GM12865 (cell line): ENCODE results near the gene OOEP.

Source experiments
- DNase-seq: peaks from one replicate; pipeline ENCODE4 v3.0.0; 2010; ENCODE audit warnings: low read depth
- H3K4me3 ChIP-seq: 2 replicates; pipeline ENCODE4 v1.5.1; 2011; ENCODE audit warnings: mild to moderate bottlenecking, low read depth, low read length, control low read depth
- CTCF ChIP-seq: IDR thresholded peaks from 2 replicates; pipeline ENCODE4 v1.5.1; 2011; ENCODE audit warnings: low read length, control low read depth, low read depth, inconsistent platforms; ENCODE audit not compliant: insufficient read depth; ENCODE audit errors: missing control alignments

OOEP gene

GRCh38 chr6:73329201-73329600 lies 40.5 kb downstream of the OOEP start:
- peak; percentile 38 for DNase-seq
- no peak for TF ChIP-seq CTCF
- H3K4me3 ChIP-seq = no peak overlapping the region

DNA sequence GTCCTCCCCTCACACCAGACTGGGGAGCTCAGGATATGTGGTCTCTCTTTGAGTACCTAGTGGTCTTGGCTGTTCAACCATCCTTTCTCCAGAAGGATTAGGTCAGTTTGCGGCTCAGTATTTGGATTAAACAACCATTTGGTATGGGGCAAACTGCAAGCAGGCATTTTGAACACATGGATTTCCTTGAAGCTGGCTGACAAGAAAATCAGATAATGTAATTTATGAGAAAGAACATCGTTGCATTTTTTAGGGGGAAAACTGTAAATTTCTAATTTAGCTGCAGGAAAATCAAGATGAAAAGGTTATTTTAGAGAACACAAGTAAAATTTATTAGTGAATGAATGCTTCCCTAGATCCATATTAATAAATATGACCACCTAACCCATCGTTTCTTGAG lies 40.9 kb downstream of the OOEP start:
- no peak for DNase-seq
- no peak for TF ChIP-seq CTCF
- H3K4me3 ChIP-seq = no peak overlapping the region

DNA sequence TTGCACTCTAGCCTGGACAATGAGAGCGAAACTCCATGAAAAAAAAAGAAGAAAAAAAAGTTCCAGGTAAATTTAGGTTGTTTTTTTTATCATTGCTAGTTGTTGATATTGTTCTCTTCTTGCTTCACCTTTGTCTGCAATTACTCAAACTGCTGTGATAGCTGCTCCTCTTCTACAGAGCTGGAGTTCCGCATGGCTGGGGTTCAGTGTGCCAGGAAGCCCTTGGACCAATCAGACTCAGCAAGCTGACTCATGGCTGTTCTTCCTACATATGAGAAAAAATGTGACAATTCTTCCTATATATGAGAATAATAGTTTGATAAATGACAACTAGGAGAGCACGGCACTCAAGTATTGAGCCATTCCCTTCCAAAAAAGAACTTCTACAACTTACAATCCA lies 44.0 kb downstream of the OOEP start:
- TF ChIP-seq CTCF = no peak
- no peak for DNase-seq
- no peak overlapping the region for H3K4me3 ChIP-seq

- H3K4me3 ChIP-seq = no peak overlapping the region
- no peak for DNase-seq
- TF ChIP-seq CTCF = no peak
Observed at GRCh38 chr6:73323323-73323722, 46.4 kb downstream of the OOEP start.
